Adrenal gland (tissue), 5 donors: ENCODE measurements around the gene ZNRF1.

Experiments used
- POLR2A ChIP-seq, 2 donors: fragments of 450-650 bp; IDR thresholded peaks; one replicate each; pipeline ENCODE4 v1.6.1; 2017; ENCODE audit warnings: antibody characterized with exemption in 2 of 2, mild to moderate bottlenecking in 2 of 2, moderate library complexity in 1 of 2
- TF ChIP-seq, protein P1 (sequence below), 6 experiments: fragments of 450-650 bp in 4 of 6; fragments of 200-600 bp in 2 of 6; sonication (generic) in 1 of 6; IDR thresholded peaks; 1 replicate in 5 of 6; 2 replicates in 1 of 6; pipeline versions ENCODE4 v1.5.1 to v1.8.0; 2016 to 2021; ENCODE audit warnings: antibody characterized with exemption in 6 of 6, mild to moderate bottlenecking in 2 of 6, moderate library complexity in 1 of 6
- donor health status: DM: no; HTN: no; CAD: no.

DNA sequence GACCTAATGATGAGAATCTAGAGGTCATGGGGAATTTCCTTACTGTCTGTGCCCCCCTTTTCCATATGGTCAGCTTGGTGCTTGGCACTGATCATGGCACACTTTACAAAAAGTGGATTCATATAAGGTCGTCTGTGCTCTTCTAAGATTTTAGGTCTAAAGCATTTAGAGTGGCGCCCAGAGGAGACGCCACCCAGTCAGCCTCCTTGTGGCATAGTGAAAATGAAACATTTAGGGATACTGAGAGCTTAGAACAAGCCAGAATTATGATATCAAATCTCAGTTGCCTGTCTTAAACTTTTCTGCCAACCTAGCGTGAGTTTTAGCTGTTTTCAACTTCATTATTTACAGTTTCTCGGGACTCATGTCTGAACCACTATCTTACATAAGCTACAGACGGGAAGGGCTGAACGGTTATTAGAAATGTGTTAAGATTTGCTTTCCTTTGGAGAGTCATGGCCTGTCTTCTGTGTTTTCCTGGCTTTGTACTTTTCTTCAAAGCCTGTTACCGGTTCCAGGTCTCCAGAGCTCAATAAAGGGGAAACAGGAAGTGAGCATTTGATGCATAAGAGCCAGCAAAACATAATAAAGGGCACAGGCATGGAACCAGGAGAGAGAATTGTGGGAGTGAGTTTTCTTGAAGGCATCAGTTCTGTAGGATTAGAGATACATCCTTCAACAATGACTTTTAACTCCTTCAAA, 13.7 kb downstream of the ZNRF1 start:
- TF ChIP-seq, protein P1, sequence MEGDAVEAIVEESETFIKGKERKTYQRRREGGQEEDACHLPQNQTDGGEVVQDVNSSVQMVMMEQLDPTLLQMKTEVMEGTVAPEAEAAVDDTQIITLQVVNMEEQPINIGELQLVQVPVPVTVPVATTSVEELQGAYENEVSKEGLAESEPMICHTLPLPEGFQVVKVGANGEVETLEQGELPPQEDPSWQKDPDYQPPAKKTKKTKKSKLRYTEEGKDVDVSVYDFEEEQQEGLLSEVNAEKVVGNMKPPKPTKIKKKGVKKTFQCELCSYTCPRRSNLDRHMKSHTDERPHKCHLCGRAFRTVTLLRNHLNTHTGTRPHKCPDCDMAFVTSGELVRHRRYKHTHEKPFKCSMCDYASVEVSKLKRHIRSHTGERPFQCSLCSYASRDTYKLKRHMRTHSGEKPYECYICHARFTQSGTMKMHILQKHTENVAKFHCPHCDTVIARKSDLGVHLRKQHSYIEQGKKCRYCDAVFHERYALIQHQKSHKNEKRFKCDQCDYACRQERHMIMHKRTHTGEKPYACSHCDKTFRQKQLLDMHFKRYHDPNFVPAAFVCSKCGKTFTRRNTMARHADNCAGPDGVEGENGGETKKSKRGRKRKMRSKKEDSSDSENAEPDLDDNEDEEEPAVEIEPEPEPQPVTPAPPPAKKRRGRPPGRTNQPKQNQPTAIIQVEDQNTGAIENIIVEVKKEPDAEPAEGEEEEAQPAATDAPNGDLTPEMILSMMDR (IDR thresholded peaks at IDR 0.05): no peak
- TF ChIP-seq POLR2A (IDR thresholded peaks at IDR 0.05): no peak
